Lower leg skin (tissue), 3 donors: ENCODE measurements around the gene B3GALT4.

ENCODE experiments used
- CTCF ChIP-seq, 3 donors: fragments of 450-650 bp; IDR thresholded peaks; one replicate each; pipeline ENCODE4 v1.5.1; 2016; ENCODE audit warnings: antibody characterized with exemption in 3 of 3, mild to moderate bottlenecking in 3 of 3, moderate library complexity in 2 of 3
- POLR2A ChIP-seq, 2 donors: fragments of 450-650 bp; IDR thresholded peaks; one replicate each; pipeline ENCODE4 v1.6.1; 2016 to 2017; ENCODE audit warnings: antibody characterized with exemption in 2 of 2, mild to moderate bottlenecking in 1 of 2, moderate library complexity in 1 of 2

GRCh38 chr6:33278810-33279209 is 1.9 kb downstream of the B3GALT4 start:
- TF ChIP-seq CTCF (IDR thresholded peaks at IDR 0.05): no peak
- no peak for TF ChIP-seq POLR2A (IDR thresholded peaks at IDR 0.05)
